ENCODE results near the gene CAMK2G. TPM values are rescaled to one million over a fixed set of nuclear protein-coding genes. Genes with fewer than 3 reads are reported as not detected.
A peak's percentile ranks its signal among the peaks of the same experiment; 100 is the strongest.

Gene CAMK2G
- total and polyA plus RNA-seq, 4 donors: 6.8 to 18.3 (median 9.9) TPM

DNA sequence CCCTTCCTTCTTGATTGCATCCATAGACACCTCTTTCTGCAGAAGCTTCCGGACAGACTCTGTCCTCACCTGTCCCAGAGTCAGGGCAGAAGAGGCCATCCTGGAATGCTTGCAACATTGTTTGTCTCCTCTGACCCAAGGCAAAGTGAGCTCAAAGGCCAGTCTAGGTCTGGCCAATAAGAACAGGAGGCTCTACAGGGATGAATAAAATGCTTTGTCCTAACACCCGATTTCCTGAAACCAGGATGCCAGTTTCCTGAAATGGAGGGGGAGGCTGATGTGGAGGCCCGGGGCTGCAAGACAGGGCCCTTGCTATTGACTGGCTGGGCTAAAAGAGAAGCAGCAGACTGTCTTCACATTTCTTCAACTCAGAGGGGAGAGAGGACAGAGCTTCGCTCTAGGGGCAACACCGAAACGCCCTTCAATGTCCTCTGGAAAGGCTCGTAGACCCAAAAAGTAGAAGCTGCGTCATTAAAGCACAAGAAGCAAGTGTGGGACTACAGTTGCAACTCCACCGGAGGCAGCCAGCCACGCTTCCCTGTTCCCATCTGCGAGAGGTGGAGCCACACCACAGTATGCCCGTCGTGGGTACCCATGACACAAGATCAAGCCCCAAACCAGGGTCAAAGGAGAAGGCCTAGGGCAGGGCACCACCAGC, 33.8 kb downstream of the CAMK2G start:
- TF ChIP-seq, protein P1, sequence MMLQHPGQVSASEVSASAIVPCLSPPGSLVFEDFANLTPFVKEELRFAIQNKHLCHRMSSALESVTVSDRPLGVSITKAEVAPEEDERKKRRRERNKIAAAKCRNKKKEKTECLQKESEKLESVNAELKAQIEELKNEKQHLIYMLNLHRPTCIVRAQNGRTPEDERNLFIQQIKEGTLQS (IDR thresholded peaks at IDR 0.05): peak; percentile 40
- peak in 1 of 2 donors; percentile 38 for TF ChIP-seq EGR1 (IDR thresholded peaks at IDR 0.05; ENCODE audit: low read depth in 2 of 2)
- TF ChIP-seq HNF4G (IDR thresholded peaks at IDR 0.05): peak; percentile 93
- TF ChIP-seq RAD21 (IDR thresholded peaks at IDR 0.05): peak; percentile 45 to 62
- peak; percentile 98 for TF ChIP-seq RXRA (IDR thresholded peaks at IDR 0.05)
- TF ChIP-seq, protein P2, sequence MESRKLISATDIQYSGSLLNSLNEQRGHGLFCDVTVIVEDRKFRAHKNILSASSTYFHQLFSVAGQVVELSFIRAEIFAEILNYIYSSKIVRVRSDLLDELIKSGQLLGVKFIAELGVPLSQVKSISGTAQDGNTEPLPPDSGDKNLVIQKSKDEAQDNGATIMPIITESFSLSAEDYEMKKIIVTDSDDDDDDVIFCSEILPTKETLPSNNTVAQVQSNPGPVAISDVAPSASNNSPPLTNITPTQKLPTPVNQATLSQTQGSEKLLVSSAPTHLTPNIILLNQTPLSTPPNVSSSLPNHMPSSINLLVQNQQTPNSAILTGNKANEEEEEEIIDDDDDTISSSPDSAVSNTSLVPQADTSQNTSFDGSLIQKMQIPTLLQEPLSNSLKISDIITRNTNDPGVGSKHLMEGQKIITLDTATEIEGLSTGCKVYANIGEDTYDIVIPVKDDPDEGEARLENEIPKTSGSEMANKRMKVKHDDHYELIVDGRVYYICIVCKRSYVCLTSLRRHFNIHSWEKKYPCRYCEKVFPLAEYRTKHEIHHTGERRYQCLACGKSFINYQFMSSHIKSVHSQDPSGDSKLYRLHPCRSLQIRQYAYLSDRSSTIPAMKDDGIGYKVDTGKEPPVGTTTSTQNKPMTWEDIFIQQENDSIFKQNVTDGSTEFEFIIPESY (IDR thresholded peaks at IDR 0.05): peak; percentile 45
- TF ChIP-seq JUND (IDR thresholded peaks at IDR 0.05): peak; percentile 78 to 85
- peak; percentile 97 to 98 for TF ChIP-seq HNF4A (conservative IDR thresholded peaks at IDR 0.05)
- TF ChIP-seq, protein P3, sequence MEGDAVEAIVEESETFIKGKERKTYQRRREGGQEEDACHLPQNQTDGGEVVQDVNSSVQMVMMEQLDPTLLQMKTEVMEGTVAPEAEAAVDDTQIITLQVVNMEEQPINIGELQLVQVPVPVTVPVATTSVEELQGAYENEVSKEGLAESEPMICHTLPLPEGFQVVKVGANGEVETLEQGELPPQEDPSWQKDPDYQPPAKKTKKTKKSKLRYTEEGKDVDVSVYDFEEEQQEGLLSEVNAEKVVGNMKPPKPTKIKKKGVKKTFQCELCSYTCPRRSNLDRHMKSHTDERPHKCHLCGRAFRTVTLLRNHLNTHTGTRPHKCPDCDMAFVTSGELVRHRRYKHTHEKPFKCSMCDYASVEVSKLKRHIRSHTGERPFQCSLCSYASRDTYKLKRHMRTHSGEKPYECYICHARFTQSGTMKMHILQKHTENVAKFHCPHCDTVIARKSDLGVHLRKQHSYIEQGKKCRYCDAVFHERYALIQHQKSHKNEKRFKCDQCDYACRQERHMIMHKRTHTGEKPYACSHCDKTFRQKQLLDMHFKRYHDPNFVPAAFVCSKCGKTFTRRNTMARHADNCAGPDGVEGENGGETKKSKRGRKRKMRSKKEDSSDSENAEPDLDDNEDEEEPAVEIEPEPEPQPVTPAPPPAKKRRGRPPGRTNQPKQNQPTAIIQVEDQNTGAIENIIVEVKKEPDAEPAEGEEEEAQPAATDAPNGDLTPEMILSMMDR (IDR thresholded peaks at IDR 0.05; ENCODE audit: low read depth, low read length, missing input control): no peak
- peak; percentile 47 for TF ChIP-seq FOXA2 (IDR thresholded peaks at IDR 0.05)
- TF ChIP-seq GABPA (IDR thresholded peaks at IDR 0.05 in 1 of 2, conservative IDR thresholded peaks at IDR 0.05 in 1 of 2): peak in 1 of 2 donors; percentile 69
- TF ChIP-seq, protein P4, sequence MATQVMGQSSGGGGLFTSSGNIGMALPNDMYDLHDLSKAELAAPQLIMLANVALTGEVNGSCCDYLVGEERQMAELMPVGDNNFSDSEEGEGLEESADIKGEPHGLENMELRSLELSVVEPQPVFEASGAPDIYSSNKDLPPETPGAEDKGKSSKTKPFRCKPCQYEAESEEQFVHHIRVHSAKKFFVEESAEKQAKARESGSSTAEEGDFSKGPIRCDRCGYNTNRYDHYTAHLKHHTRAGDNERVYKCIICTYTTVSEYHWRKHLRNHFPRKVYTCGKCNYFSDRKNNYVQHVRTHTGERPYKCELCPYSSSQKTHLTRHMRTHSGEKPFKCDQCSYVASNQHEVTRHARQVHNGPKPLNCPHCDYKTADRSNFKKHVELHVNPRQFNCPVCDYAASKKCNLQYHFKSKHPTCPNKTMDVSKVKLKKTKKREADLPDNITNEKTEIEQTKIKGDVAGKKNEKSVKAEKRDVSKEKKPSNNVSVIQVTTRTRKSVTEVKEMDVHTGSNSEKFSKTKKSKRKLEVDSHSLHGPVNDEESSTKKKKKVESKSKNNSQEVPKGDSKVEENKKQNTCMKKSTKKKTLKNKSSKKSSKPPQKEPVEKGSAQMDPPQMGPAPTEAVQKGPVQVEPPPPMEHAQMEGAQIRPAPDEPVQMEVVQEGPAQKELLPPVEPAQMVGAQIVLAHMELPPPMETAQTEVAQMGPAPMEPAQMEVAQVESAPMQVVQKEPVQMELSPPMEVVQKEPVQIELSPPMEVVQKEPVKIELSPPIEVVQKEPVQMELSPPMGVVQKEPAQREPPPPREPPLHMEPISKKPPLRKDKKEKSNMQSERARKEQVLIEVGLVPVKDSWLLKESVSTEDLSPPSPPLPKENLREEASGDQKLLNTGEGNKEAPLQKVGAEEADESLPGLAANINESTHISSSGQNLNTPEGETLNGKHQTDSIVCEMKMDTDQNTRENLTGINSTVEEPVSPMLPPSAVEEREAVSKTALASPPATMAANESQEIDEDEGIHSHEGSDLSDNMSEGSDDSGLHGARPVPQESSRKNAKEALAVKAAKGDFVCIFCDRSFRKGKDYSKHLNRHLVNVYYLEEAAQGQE (IDR thresholded peaks at IDR 0.05): peak; percentile 55
- no peak for TF ChIP-seq TAF1 (conservative IDR thresholded peaks at IDR 0.05)
- TF ChIP-seq, protein P5, sequence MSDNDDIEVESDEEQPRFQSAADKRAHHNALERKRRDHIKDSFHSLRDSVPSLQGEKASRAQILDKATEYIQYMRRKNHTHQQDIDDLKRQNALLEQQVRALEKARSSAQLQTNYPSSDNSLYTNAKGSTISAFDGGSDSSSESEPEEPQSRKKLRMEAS (IDR thresholded peaks at IDR 0.05): peak; percentile 75
- peak; percentile 15 for TF ChIP-seq FOXA1 (IDR thresholded peaks at IDR 0.05)
- TF ChIP-seq NR2F2 (IDR thresholded peaks at IDR 0.05): peak; percentile 64
- peak; percentile 77 for TF ChIP-seq YY1 (IDR thresholded peaks at IDR 0.05)
- peak; percentile 95 for TF ChIP-seq SP1 (IDR thresholded peaks at IDR 0.05)
- Histone ChIP-seq H3K36me3 (ENCODE audit: control insufficient read depth in 4 of 4, insufficient read depth in 3 of 4, low read depth in 1 of 4, low read length in 3 of 4) (peaks cover 0 to 6% (median 2%) of the 10 kb centered on the region in 4 donors), H3K9ac (ENCODE audit: low read depth in 1 of 2, low read length in 2 of 2) (no peak overlapping the region), H3K27me3 (ENCODE audit: control insufficient read depth in 4 of 4, insufficient read depth in 4 of 4, low read length in 3 of 4) (no peaks in the 10 kb centered on the region), H3K27ac (ENCODE audit: low read depth in 1 of 2, low read length in 2 of 2) (peak overlapping the region; percentile 20 to 29), H3K4me1 (ENCODE audit: control insufficient read depth in 4 of 4, insufficient read depth in 4 of 4, low read length in 3 of 4) (peaks cover 18 to 61% (median 42%) of the 10 kb centered on the region in 4 donors), H3K4me3 (ENCODE audit: low read depth in 1 of 3, low read length in 3 of 3) (no peak overlapping the region), H3K9me3 (ENCODE audit: control insufficient read depth in 4 of 4, low read length in 3 of 4) (no peaks in the 10 kb centered on the region)
- WGBS: 78% methylated on average over 13 of the region's 13 CpGs
- DNase-seq (ENCODE audit: low spot score): no peak
